GM12892 (cell line): ENCODE results near the gene PLOD1.

Experiments used
- POLR2A ChIP-seq: IDR thresholded peaks from 2 replicates; pipeline ENCODE4 v1.6.1; 2011; ENCODE audit warnings: low read depth, low read length, control low read depth
- POLR2AphosphoS5 ChIP-seq: IDR thresholded peaks from 2 replicates; pipeline ENCODE4 v1.6.1; 2011; ENCODE audit warnings: low read depth, low read length, control low read depth

DNA sequence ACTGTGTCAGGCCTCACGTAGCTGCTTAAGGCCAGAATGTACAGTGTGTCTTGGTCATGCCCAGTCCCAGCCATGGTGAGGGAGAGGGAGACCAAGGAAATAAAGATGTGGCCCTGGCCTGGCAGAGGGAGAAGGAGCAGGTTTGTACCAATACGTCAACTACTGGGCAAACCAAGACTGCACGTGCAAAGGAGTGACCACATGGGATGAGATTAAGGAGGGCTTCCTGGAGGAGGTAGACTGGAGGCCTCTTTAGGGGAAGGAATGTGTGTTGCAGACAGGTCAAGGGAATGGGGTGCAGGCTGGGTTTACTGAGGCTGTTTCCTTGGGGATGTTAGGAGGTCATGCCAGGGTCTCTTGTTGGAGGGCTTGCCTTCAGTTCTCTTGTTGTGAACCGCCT is 7.8 kb downstream of the PLOD1 start:
- TF ChIP-seq POLR2AphosphoS5: no peak
- no peak for TF ChIP-seq POLR2A
